ENCODE measurements around the gene USP9X.
"Not testable (repeated sequence)": the region's sequence is repeated elsewhere in the genome, so short reads cannot be mapped to it uniquely, and the experiment has no call there.

USP9X gene

GRCh38 chrX:41085512-41085877 is 250 bp downstream of the USP9X start:
- peak; percentile 54 for DNase-seq (ENCODE audit: low spot score)

DNA sequence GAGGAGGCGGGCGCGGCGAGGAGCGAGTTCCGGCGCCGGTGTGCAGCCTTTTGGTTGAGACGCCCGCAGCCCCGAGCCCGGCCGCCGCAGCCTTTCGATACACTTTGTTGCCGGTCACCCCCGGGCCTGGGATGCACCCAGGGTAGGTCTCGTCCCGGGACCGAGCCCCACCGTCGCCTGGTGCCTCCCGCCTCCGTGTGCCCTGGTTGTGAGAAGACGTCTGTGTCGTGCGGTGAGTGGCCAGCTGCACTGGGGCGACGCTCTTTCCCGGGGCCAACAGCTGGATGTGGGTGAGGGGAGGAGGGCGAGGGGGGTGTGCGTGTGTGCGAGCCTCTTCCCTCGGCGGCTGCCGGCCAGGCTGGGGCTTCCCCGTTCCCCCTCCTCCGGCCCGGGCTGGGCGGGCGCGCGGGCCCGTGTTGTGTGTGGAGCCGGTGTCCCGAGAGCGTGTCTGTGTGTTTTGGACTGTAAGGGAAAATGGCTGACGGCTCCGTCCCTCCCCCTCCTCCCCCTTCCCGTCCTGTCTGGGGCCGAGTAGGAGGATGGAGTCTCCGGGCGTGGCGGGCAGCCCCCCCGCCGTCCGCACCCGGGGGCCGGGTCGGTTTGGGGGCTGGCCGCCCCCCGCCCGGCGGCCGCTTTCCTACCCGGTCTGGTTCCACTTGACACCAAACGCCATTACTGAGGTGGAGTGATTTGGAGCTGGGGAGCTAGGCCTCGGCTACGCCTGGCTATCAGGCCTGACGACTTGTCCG is 807 bp downstream of the USP9X start:
- DNase-seq (ENCODE audit: low spot score) = peak; percentile 55

GRCh38 chrX:41086627-41086932 is 1.3 kb downstream of the USP9X start:
- no peak for DNase-seq (ENCODE audit: low spot score)

DNA sequence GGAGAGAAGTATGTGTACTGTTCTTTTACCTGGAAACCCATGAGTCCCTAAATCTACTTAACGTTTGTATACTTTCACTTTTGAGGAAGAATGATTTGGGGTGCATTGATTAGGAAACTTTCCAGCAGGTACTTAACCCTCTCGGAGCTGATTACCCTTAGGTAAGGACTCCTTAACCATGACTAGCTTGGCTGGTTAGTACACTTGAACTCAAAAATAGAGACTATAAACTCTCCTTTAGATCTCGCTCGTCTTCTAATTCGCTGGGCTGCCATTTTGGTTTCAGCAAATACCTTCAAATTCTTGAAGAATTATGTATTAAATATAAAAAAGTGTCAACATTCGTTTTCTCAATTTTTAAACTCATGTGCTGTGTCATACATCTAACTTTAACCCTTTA is 2.0 kb downstream of the USP9X start:
- DNase-seq (ENCODE audit: low spot score) = no peak

- no peak for DNase-seq (ENCODE audit: low spot score)
These were observed 5.5 kb downstream of the USP9X start for GRCh38 chrX:41090568-41091238.

GRCh38 chrX:41092776-41093175 is 7.5 kb downstream of the USP9X start:
- DNase-seq (ENCODE audit: low spot score) = no peak

GRCh38 chrX:41095174-41095573 is 9.9 kb downstream of the USP9X start:
- no peak for DNase-seq (ENCODE audit: low spot score)

GRCh38 chrX:41095908-41096307 is 10.7 kb downstream of the USP9X start:
- no peak for DNase-seq (ENCODE audit: low spot score)

DNA sequence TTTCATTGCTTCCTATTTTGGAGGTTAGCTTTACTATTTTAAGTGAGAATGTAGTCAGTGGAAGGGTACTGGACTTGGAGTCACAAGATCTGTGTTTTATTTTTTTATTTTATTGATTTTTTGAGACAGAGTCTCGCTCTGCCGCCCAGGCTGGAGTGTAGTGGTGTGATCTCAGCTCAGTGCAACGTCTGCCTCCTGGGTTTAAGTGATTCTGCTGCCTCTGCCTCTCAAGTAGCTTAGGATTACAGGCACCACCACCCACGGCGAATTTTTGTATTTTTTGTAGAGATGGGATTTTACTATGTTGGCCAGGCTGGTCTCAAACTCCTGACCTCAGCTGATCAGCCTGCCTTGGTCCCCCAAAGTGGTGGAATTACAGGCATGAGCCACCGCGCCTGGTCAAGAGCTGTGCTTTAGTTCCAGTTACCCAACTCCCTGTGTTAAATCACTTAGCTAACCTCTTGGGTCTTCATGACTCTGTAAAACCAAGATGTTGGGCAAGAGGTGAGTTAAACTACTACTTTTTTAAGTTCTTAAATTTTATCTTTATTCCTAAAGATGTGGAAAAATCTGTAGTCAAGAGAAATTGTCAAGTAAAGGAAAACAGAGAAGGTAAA is 11.2 kb downstream of the USP9X start:
- DNase-seq (ENCODE audit: low spot score) = no peak

GRCh38 chrX:41097326-41097725 is 12.1 kb downstream of the USP9X start:
- DNase-seq (ENCODE audit: low spot score) = no peak

GRCh38 chrX:41100200-41100599 is 15.0 kb downstream of the USP9X start:
- no peak for DNase-seq (ENCODE audit: low spot score)

- no peak for DNase-seq (ENCODE audit: low spot score)
These were observed 15.6 kb downstream of the USP9X start for GRCh38 chrX:41100819-41101218.

DNA sequence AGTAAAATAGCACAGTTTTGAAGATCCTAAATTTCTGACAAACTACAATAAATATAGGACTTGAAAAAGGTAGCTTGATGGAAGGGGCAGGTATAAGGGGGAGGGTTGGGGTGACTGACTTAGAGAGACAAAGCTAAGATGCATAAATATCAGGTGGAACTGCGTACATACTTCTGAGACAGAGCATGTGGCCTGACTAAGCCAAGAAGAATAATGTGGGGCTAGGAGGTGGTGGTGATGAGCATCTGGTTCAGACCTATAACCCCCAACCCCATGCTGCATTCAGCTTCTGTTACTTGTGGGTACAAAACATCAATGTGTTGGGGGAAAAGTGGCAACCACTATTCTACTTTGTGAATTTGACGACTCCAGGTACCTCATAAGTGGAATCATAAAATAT is 19.8 kb downstream of the USP9X start:
- DNase-seq (ENCODE audit: low spot score) = no peak

DNA sequence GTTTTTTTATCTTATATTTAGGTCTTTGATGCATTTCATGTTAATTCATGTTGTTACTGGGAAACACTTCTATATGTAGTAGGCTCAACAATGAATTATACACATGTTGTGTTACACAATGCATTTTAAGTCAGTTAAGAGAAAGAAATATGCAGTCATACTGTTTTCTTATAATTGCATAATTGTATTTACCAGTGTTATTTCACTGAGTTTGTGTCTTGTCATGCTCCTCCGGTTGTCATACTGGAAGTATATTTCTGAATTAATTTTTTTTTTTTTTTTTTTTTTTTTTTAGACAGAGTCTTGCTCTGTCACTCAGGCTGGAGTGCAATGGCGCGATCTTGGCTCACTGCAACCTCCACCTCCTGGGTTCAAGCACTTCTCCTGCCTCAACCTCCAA is 21.0 kb downstream of the USP9X start:
- not testable (repeated sequence) for DNase-seq (ENCODE audit: low spot score)

DNA sequence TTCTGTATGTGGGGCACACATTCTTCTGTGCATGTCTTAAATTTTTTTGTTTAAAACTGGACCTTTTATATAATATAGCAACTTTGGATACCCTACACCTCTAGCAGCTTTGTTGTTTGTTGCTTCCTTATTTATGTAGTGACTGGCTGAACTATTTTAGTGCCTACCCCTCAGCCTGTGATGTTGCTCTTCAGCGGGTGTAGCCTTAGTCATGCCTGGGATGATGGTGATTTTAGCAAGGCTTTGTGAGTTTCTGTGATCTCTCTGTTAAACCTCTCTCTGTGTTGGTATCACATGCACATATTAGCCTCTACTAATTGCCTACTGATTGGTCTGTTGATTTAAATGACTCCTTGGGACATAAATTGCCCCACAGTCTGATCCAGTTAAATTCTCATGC is 22.8 kb downstream of the USP9X start:
- DNase-seq (ENCODE audit: low spot score) = no peak

DNA sequence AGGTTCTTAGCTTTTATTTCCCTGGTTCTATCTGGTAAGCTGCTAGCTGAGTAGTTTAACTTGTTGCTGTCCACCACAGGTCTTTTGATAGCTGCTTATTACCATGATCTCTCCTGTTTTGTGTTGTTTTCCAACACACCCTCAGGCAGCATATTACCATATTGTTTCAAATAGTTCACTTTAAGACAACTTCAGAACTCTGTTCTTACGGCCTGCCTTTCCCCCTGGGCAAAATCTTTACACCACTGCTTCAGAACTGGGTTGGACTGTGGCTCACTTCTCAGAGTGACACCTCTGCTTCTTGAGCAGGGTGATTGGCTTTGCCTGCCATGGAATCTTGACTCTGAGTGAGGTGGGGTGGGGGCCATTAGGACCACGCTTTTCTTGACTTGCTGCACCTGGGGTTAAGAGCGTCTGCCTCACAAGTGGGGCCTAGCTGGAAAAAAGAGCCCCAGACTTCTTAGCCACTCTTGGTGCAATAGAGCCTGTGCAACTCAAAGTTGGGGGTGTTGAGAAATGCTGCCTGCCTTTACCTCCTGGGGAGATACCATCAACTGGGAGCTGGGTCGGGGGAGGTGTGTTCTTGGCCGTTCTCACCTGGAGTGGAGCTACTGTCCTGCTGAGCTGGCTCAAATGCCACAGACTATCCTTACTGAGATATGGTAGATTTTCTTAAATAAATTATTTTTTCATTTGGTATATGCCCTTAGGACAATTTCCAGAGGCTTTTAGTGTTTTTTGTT is 23.4 kb downstream of the USP9X start:
- DNase-seq (ENCODE audit: low spot score) = no peak

DNA sequence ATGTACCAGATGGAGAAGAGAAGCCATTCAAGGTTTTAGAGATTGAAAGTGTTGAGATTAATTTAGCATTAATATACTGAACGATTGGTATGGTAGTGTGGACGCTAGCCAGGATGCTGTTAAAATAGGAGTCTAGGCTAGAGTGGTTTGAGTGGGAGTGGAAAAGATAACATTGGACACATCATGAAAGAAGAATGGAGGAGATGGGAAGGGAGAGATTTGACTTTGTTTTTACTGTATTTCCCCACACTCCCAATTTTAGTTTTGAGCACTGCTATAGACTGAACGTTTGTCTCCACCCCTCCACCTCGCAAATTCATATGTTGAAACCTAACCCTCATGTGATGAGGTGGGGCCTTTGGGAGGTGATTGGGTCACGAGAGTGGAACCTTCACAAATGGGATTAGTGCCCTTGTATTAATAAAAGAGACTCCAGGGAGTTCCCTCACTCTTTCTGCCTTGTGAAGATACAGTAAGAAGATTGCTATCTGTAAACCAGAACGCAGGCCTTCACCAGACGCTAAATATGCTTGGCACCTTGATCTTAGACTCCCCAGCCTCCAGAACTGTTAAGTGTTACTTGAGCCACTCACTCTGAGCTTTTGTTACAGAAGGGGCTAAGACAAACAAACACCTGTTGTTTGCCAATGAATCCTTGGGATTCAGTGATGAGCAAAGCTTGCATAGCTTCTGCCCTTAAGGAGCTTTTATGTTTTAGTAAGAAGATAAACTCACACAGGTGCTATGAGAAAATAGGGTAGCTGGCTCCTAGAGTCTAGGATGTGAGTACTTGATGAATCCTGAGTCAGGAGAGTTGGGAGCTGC is 25.8 kb downstream of the USP9X start:
- no peak for DNase-seq (ENCODE audit: low spot score)

DNA sequence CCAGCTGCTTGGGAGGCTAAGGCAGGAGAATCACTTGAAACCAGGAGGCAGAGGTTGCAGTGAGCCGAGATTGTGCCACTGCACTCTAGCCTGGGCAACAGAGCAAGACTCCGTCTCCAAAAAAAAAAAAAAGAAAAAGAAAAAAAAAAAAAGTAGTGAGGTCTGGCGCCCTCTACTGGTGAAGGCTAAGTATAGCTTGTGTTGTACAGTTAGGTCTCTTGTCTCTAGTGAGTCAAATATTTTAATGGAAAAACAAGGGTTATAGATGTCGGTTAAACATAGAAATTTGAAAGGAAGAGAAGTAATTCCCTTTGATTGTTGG is 29.8 kb downstream of the USP9X start:
- DNase-seq (ENCODE audit: low spot score) = not testable (repeated sequence)

DNA sequence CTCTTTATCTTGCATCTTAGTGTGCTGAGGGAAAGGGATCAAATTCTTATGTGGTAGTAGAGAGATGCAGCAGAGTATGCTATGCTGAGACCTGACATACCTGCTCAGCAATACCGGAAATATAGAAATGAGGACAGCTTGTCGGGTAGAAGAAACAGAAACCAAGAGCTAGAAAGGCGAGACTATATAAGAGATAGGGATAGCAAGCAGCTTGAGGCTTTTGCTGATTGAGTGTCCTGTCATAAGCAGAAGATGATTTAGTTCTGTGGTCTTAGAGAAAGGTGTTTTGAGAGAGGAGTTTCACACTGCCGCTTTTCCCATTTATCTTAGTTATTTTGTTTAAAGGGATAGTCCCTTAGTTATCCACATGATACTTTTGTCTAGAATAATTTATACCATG is 31.7 kb downstream of the USP9X start:
- no peak for DNase-seq (ENCODE audit: low spot score)

DNA sequence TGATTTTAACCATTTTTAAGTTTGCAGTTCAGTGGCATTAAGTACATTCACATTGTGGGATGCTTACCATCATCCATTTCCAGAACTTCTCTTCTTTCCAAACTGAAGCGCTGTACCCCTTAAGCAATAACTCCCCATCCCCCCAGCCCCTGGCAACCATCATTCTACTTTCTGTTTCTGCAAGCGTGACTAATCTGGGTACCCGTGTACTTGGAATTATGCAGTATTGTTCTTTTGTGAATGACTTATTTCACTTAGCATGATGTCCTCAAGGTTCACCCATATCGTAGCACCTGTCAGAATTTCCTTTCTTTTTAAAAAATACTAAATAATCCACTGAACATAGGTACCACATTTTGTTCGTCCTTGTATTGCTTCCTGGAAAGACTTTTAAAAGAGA is 32.9 kb downstream of the USP9X start:
- DNase-seq (ENCODE audit: low spot score) = no peak

GRCh38 chrX:41119803-41120202 is 34.6 kb downstream of the USP9X start:
- DNase-seq (ENCODE audit: low spot score) = no peak

DNA sequence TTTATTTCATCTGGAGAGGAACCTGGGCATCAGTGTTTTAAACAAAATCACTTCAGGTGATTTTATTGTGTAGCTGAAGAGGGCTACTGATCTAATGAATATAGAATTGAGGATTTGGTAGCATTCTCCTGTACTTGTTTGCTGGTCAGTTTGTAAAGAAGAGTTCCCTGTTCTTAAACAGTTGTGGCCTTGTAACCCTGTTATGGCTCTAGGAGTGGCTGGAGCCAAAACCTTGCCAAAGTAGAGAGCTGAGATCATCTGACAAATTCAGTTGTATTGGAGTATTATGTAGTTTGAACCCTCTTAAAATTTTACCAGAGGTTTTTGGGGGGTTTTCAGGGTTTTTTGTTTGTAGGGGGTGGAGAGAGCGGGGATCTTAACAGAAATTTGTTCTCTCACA is 36.5 kb downstream of the USP9X start:
- no peak for DNase-seq (ENCODE audit: low spot score)

All from Ammon's horn (tissue), 1 donor.